Activated CD8-positive, alpha-beta memory T cell treated with anti-CD3 and anti-CD28 coated beads, Interleukin-2, amount 50 U/mL, for 24 hours (primary cell): ENCODE measurements around the gene ASPSCR1.

ENCODE experiments used
- DNase-seq: peaks from one replicate; pipeline ENCODE4 v3.0.0-alpha.2; 2020; ENCODE audit errors: extremely low read depth

The ASPSCR1 gene

DNA sequence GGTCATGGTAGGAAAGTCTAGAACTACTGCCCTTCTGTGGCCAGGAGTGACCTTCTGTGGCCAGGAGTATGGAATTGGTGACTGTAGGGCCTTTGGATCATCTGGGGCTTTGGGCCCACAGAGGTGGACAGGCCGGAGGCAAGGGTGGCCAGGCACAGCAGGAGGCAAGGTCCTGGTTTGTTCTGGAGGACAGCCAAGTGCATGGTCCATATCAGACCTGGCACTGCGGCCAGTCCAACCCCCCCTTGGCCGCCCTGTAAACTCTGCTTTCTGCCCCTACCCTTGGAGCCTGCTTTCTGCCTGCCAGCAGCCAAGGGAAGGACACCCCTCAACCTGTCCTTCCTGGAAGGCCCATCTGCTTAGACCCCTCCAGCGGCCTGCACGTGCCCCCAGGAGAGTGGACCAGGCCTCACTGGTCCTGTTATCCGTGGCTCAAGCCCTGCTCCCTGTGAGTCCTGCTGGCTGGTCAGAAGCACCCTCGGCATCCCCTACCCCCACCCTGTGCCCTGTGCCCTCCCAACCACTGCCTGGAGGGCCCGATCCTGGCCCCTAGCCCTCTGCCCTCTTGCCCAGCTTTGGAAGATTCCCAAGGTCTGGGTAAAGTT lies 62.4 kb downstream of the ASPSCR1 start:
- no peak for DNase-seq

DNA sequence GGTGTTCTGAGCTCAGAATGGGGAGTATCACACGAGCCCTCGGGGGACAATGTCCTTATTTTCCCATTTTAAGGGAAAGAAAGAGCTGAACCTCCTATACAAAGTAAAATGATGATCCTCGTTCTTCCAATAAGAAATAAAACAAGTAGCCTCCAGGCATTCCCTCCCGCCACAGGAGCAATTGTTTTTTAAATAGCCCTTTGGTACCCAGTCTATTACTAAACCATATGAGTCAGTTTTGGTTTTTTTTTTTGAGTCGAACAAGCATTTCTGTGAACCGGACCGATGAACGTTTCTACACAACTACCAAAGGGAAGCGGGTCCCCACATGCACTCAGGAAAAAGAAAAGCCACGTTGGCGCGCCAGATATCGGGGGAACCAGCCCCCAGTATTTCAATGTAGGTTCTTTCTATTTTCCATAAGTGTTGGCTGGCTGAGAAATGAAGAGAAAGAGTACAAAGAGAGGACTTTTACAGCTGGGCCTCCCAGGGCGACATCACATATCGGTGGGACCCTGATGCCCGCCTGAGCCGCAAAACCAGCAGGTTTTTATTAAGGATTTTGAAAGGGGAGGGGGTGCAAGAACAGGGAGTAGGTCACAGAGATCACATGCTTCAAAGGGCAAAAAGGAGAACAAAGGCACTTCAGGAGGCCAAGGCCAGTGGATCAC lies 63.9 kb downstream of the ASPSCR1 start:
- DNase-seq: no peak

DNA sequence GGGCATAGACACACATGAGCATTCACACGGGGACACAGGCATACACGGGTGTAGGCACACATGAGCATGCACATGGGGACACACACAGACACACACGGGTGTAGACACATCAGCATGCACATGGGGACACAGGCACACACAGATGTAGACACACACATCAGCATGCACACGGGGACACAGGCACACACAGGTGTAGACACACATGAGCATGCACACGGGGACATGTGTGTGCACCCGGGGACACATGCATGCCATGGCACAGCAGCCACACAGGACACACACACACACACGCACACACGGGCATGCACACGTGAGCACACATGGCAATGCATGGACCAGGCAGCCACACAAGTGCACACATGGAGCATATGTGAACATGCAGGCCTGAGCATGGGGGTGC lies 65.2 kb downstream of the ASPSCR1 start:
- no peak for DNase-seq

- no peak for DNase-seq
Observed at GRCh38 chr17:82043507-82043906, 66.1 kb downstream of the ASPSCR1 start.

DNA sequence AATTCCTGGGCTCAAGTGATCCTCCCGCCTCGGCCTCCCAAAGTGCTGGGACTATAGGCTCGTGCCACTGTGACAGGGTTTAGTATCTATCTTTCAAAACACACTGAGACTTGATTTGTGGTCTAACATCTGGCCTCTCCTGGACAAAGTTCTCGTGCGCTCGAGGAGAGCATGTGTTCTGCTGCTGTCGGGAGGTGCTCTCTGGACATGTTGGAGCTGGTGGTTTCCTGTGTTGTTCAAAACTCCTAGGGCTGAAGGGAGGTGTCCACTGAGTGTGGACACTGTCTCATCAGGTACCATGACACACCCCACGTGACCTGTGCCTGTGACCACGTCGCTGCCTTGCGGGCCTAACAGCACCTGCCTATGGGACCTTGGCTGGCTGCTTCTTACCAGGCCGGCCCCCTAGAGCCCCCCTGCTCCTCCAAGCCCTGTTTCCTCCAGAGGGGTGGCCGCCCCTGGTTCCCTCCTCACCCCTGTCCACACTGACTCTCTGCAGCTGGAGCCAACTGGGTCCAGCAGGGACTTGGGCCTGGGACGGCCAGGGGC lies 68.6 kb downstream of the ASPSCR1 start:
- DNase-seq: no peak

DNA sequence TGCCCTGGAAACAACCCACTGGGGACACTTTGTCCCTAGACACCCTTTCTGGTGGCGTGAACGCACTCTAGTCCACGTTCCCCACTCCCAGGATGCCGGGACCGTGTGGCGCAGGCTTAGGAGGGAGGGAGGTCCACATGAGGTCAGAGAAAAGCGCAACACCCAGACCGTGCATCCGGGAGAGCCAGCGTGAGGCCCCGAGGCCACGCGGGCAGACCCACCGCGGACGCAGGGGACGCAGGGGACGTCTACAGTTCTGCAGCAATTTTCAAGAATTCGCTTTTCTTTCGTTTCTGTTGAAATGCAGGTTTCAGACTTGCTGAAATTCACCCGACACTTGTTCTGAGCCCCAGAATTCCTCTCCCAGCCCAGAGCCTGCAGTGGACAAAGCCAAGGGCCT lies 69.5 kb downstream of the ASPSCR1 start:
- DNase-seq: no peak

GRCh38 chr17:82047379-82047778 lies 70.0 kb downstream of the ASPSCR1 start:
- DNase-seq: no peak

DNA sequence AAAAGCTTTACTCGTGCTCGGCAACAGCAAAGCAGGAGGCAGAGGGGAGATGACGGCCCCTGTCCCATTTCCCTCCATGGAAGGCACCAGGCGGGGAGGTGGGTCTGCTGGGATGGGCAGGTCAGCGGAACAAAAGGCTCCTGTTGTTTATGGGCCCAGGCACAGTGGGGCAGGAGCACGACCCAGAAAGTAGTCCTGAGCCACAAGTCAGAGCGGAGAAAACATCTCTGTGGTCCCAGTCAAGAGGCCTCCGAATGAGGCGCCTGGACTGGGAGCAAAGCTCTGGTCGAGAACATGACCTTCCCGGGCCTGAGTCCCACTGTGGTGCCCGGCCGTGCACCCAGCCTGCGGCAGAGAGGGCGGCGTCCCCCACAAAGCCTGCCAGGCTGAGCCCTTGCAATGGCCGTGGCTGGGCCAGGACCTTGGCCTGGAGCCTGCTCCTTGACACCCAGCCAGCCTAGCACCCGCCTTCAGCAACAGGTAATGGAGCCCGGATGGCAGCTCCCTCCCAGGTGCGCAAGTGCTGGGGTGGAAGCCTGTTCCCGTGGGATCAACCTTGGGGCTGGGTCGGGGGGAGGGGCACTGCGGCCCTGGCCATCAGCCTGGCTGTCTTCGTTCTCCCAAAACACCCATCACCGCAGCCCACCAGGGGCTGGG lies 70.6 kb downstream of the ASPSCR1 start:
- DNase-seq: no peak

GRCh38 chr17:82048571-82048971 lies 71.1 kb downstream of the ASPSCR1 start:
- no peak for DNase-seq

- no peak for DNase-seq
Observed at GRCh38 chr17:82049106-82049505, 71.7 kb downstream of the ASPSCR1 start.

DNA sequence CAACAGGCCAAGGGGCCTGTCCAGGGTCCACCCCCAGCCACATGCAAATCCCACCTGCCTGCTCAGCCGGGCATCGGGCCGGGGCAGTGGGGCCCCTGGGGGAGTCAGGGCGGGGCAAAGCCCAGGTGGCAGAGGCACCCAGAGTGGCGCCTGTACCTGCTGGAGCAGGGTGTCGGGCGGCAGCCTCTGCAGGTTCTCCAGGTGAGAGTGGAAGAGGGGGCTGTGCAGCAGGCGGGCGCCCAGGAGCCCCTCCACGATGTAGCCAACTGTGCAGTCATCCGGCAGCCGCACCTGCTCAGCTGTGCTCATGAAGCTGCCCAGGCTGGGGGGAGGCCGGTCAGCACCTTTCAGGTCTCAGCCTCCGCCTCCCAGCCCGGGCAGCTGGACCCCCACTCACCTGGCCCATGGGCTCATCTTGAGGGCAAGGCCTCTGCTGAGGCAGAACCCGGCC lies 72.1 kb downstream of the ASPSCR1 start:
- no peak for DNase-seq

GRCh38 chr17:82050152-82050760 lies 72.8 kb downstream of the ASPSCR1 start:
- DNase-seq: no peak

GRCh38 chr17:82050761-82051641 lies 73.6 kb downstream of the ASPSCR1 start:
- no peak for DNase-seq

- peak; percentile 63 for DNase-seq
Observed at GRCh38 chr17:82051776-82052637, 74.6 kb downstream of the ASPSCR1 start, which contains the start of the genes GPS1 and RFNG. TSS of gene GPS1 (plus strand) at chr17:82051898. CDS start at chr17:82051932, 34 bp downstream. TSS of gene RFNG (minus strand) at chr17:82051811. CDS start at chr17:82051766, 45 bp downstream.

DNA sequence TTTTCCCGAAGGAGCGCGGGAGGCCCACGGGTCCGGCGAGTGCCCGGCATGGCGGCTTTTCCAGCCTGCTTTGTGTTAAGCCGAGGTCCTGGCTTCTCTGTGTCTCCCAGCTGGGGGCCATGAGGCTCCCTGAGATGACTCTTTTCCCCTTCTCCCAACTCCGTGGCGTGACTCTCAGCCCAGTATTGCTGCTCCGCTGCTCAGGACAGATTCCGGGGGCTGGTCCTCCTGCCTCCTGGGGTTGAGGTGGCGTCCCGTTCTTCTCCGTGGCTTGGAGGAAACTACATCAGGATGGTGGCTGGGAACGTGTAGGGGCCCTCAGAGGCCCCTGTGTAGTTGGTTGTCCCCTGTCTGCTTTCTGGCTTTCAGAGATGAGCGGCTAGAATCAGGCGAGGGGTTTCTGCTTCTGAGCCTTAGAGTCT lies 75.2 kb downstream of the ASPSCR1 start:
- DNase-seq: no peak

- no peak for DNase-seq
Observed at GRCh38 chr17:82053130-82053529, 75.7 kb downstream of the ASPSCR1 start.

GRCh38 chr17:82053556-82054263 lies 76.3 kb downstream of the ASPSCR1 start:
- DNase-seq: no peak

- DNase-seq: no peak
Observed at GRCh38 chr17:82054351-82055022, 77.1 kb downstream of the ASPSCR1 start.
